ENCODE results near the gene TMTC2.

DNA sequence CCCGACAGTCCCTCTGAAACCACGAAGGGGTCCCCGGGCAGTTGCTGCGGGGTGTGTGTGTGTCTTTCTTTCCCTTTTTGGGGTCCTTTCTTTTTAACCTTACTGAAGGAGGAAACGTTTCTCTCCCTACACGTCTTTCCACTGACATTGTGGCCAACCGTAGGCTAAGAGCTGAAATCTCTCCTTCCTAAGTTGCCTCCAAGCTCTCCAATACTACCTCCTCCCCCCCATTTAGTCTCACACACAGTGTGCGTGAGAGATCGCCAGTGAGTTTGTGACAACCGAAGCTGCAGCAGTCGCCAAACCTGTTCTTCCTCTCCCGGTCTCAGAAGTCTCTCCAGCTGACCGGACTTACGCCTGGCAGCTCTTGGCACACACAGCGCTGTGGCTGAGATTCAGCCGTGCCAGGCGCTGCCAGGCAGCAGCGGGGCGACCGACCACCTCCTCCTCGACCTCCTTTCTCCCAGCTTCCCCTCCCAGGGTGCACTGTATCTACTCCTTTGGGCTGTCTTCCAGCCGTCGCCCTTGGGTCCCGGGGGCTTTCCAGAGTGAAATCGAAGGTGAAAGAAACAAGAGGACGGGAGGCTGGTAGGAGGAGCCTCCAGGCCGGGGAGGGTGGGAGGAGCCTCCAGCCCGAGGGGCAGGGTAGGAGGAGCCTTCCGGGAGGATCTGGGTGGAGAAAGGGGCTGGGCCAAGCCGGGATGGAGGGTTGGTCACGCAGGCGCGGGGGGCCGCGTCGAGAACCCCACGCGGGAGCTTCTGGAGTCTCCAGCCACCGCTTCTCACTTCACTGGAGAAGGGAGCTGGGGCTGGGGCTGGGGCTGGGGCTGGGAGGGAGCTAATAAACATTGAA, at the start of gene TMTC2:
- TF ChIP-seq, protein P1, sequence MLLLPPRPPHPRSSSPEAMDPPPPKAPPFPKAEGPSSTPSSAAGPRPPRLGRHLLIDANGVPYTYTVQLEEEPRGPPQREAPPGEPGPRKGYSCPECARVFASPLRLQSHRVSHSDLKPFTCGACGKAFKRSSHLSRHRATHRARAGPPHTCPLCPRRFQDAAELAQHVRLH (tag by site-specific recombination; IDR thresholded peaks at IDR 0.05), result no peak
- TF ChIP-seq ZNF433 (tag by site-specific recombination; IDR thresholded peaks at IDR 0.05; ENCODE audit: low read depth), result no peak
- no peak for TF ChIP-seq SP2 (tag by site-specific recombination; IDR thresholded peaks at IDR 0.05)
- TF ChIP-seq CTCF (tag by site-specific recombination; IDR thresholded peaks at IDR 0.05), result no peak
